ENCODE data around the gene PLEKHA1.

DNA sequence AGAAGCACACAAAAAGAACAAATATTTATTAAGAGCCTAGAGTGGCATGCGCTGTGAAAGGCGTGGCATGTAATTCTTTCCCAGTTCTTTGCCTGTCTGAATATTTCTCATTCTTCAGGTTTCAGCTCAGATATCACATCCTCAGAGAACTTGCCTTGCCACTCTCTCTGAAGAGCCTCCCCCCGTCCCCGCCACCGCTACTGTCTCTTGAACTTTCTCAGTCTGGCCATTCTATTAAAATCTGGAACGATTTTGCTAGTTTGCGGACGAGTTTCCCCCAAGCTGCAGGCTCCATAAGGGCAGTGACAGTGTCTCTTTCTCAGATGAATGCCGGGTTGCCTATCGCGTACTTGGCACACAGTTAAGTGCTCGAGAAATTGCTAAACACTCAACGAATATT is 787 bp upstream of the PLEKHA1 start:
- TF ChIP-seq ZNF274 (IDR thresholded peaks at IDR 0.05; ENCODE audit: low read depth, low read length) (no peak), YY1 (IDR thresholded peaks at IDR 0.05; ENCODE audit: insufficient read depth, insufficient read length) (no peak)

Measured in NT2/D1 (cell line).